Peyer's patch (tissue), 4 donors: Measurements from ENCODE around the gene THRB.

ENCODE experiments used
- POLR2A ChIP-seq, 2 donors: fragments of 450-650 bp; IDR thresholded peaks; one replicate each; pipeline ENCODE4 v1.5.1; 2017; ENCODE audit warnings: antibody characterized with exemption in 2 of 2, mild to moderate bottlenecking in 2 of 2, moderate library complexity in 2 of 2
- TF ChIP-seq, protein P1 (sequence below), 6 experiments: fragments of 450-650 bp in 4 of 6; fragments of 200-600 bp in 2 of 6; sonication (generic) in 1 of 6; IDR thresholded peaks; one replicate each; pipeline ENCODE4 v1.5.1; 2017 to 2019; ENCODE audit warnings: antibody characterized with exemption in 6 of 6, mild to moderate bottlenecking in 3 of 6, moderate library complexity in 1 of 6

- TF ChIP-seq, protein P1, sequence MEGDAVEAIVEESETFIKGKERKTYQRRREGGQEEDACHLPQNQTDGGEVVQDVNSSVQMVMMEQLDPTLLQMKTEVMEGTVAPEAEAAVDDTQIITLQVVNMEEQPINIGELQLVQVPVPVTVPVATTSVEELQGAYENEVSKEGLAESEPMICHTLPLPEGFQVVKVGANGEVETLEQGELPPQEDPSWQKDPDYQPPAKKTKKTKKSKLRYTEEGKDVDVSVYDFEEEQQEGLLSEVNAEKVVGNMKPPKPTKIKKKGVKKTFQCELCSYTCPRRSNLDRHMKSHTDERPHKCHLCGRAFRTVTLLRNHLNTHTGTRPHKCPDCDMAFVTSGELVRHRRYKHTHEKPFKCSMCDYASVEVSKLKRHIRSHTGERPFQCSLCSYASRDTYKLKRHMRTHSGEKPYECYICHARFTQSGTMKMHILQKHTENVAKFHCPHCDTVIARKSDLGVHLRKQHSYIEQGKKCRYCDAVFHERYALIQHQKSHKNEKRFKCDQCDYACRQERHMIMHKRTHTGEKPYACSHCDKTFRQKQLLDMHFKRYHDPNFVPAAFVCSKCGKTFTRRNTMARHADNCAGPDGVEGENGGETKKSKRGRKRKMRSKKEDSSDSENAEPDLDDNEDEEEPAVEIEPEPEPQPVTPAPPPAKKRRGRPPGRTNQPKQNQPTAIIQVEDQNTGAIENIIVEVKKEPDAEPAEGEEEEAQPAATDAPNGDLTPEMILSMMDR (IDR thresholded peaks at IDR 0.05) = no peak
- no peak for TF ChIP-seq POLR2A (IDR thresholded peaks at IDR 0.05)
Observed at GRCh38 chr3:24344784-24345439, 149.7 kb downstream of the THRB start.
